Left cardiac atrium (tissue), 4 donors: ENCODE data around the gene CEACAM6. TPM values are rescaled to one million over a fixed set of nuclear protein-coding genes. Genes with fewer than 3 reads are reported as not detected.
A peak's percentile ranks its signal among the peaks of the same experiment; 100 is the strongest.
"Not testable (repeated sequence)": the region's sequence is repeated elsewhere in the genome, so short reads cannot be mapped to it uniquely, and the experiment has no call there.

Experiments
- ATAC-seq, 2 donors: fragments of 200-7000 bp; cut with Tn5 transposase; one replicate each; pipeline ENCODE4 v1.9.1; 2020; ENCODE audit warnings: mild to moderate bottlenecking in 2 of 2, moderate library complexity in 2 of 2
- DNase-seq: peaks from one replicate; pipeline ENCODE4 v3.0.0-alpha.2; 2020
- intact Hi-C, 2 donors: fragments of 100-400 bp; cut with DNase I; formaldehyde crosslinking; loops; one replicate each; pipeline versions ENCODE4 v1.14.1 to v1.15.1; 2022 to 2023
- total RNA-seq, 2 donors: library from RNA; stranded (reverse); fragmentation: NEBNext Ultra II Directional; extraction: Animal tissue kit (Norgen Biotek cat#: 25700); gene quantifications; one replicate each; pipeline ENCODE4 v1.2.1, GENCODE V29; 2021
- donor health status: DM: no; HTN: yes; CAD: no.
- donor health status: DM: no; HTN: yes; CAD: no; lungs with severe emphysema.
- donor health status: DM: yes; HTN: yes; CAD: no.
- donor health status: Dilated cardiomyopathy.

Gene CEACAM6
- total RNA-seq, 2 donors from 2014 or later: 0.08 TPM; not detected in 1

DNA sequence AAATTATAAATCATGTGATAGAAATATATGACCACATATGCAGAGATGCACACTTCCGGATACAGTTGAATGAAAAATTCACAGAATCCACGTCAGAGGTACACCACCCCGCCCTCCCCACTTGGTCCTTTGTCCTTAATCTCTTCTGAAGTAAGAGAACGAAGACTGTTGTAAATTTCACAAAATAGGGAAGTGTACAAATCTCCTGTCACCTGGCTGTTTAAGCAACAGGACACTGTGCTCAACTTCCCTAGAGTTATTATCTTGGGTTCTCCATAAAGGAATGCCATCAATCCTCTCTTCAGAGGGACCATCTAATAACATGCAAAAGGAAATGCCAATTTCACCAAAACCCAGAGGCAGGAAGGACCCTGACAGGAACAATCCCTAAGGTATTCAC lies 10.5 kb upstream of the CEACAM6 start:
- ATAC-seq: no peak
- intact Hi-C loops: loop anchor here in 1 of 2 donors (5.0 kb wide), 1 partner anchor 103 kb away; no protein-coding TSS in a partner anchor
- no peak for DNase-seq

GRCh38 chr19:41745756-41746155 lies 9.6 kb upstream of the CEACAM6 start:
- intact Hi-C loops: loop anchor here in 1 of 2 donors (5.0 kb wide), 1 partner anchor 103 kb away; no protein-coding TSS in a partner anchor
- ATAC-seq: no peak
- no peak for DNase-seq

DNA sequence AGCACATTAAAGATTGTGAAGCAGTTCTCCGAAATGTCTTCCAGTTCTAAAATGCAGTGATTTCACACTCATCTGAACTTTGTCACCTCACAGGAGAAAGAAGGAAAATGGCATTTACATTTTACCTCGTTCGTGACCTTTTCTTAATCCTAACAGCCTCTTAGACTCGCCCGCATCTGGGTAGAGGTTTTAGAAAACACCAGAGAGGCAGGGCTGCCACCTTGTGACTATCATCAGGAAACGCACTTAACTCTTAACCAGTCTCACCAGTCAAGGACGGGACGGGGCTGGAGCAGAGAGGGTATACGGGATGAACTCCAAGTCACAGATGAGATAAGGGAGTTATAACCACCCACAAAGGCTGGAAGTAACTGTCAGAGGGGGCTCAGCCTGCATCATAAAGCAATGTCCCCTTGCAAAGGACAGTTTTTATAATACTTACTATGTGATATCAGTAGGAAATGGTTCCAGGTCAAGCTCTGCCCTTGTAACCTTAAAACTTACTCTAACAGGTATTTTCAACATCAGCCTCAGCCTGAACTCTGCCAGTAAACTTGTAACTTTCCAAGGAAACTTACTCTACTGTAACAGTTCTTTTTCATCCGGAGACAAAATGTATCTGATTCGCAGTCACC lies 8.6 kb upstream of the CEACAM6 start:
- ATAC-seq: peak in 1 of 2 donors; percentile 77
- no peak for DNase-seq
- intact Hi-C loops: loop anchor here in 1 of 2 donors (5.0 kb wide), 1 partner anchor 104 kb away; no protein-coding TSS in a partner anchor

DNA sequence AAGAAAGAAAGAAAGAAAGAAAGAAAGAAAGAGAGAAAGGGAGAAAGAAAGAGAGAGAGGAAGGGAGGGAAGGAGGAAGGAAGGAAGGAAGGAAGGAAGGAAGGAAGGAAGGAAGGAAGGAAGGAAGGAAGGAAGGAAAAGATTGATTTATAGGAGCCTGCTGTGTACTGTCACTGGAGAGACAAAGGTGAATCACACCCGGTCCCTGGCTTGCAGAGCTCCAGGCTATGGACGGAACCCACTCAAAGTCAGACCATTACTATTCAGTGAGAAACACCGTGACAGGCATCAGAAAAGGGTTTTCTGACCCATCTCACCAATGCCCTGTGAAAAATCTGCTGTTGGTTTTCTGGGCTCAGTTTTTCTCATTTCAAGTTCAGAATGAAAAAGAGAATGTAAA lies 7.3 kb upstream of the CEACAM6 start:
- intact Hi-C loops: loop anchor here in 1 of 2 donors (5.0 kb wide), 1 partner anchor 106 kb away; no protein-coding TSS in a partner anchor
- no peak for DNase-seq
- ATAC-seq: no peak

DNA sequence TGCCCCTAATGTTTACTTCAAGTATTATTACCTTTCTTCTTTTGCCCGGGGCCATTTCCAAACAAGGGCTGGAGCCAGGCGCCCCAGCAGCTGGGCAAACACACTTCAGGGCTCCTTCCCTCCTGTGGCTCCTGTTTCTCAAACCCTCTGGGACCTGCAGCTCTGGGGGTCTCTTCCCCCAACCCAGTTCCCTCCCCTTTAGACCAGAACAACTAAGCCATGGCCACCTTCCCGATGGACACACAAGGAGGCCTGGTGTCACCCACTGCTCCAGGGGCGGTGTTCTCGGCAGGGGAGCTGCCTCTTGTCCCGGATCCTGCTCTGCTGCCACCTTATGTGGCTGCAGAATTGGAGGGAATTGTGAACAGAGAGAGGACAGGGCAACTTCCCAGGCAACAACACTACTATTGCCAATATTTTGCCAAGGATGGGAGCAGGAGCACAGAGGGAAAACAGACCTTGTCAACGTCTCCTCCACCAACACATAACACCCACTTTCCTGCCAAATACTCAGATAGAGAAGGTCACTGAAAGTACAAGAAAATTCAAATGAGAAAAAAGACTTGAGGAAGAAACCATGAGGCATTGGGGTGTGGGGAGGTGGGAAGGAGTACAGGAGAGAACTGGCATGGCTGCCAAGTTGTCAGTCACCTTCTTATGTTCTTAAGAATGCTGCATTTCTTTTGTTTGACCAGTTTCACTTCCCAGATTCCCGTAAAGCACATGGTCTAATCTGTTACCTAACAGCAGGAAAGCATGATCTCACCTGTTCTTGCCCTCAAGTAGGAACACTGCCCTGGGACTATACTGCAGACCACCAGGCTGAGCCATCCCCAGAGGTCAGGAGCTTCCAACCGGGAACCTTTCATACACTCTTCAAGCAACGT lies 4.8 kb upstream of the CEACAM6 start:
- intact Hi-C loops, DNase-seq: not testable (repeated sequence)
- ATAC-seq: peak in 1 of 2 donors; percentile 34

DNA sequence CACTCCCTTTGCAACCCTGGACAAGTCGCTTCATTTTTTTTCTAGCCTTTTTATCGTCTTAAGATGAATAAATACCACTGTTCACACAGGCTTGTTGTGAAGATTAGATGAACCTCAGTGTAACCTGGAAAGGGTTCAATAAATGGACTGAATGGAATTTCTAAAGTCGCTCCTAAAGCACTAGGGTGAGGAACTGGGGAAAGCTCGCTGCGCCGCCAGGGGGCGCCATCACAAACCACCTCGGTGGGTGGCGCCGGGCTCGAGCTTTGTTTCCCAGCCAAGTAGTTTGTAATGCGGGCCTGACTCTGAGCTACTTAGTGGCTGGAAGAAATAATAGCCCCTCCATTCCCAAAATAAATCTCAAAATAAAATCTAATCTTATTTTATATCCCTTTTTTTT lies 2.2 kb upstream of the CEACAM6 start:
- intact Hi-C loops: no loop called here
- peak in 1 of 2 donors; percentile 45 for ATAC-seq
- peak; percentile 35 for DNase-seq

GRCh38 chr19:41753936-41754529 lies 1.3 kb upstream of the CEACAM6 start:
- no peak for DNase-seq
- intact Hi-C loops: no loop called here

GRCh38 chr19:41758846-41759245 lies 3.5 kb downstream of the CEACAM6 start:
- intact Hi-C loops: no loop called here
- DNase-seq: no peak
- no peak for ATAC-seq

More at GRCh38 chr19:41753936-41754529, 1.3 kb upstream of the CEACAM6 start:
- ATAC-seq: peak; percentile 61 to 78

GRCh38 chr19:41767115-41767514 lies 11.8 kb downstream of the CEACAM6 start:
- no peak for ATAC-seq
- no peak for DNase-seq
- intact Hi-C loops: no loop called here

GRCh38 chr19:41768105-41768504 lies 12.8 kb downstream of the CEACAM6 start:
- intact Hi-C loops, ATAC-seq: not testable (repeated sequence)

DNA sequence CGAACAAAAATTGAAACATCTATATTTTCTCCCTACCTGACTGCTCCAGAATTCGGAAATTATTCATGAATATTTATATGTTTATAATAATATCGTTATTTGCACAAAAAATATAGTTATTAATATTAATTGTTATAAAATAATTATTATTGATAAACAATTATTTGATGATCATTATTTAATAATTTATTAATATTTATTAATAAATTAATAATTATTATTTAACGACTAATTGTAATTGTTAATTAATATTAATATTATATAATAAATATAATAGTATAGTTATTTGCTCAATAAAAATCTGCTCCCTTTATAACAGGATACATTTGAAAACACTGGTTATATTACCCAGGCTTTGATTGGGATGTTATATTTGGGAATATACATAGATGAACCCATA lies 14.3 kb downstream of the CEACAM6 start:
- intact Hi-C loops: no loop called here
- DNase-seq: no peak
- no peak for ATAC-seq

More at GRCh38 chr19:41768105-41768504, 12.8 kb downstream of the CEACAM6 start:
- not testable (repeated sequence) for DNase-seq

- DNase-seq (no peak), ATAC-seq (no peak)
- intact Hi-C loops: no loop called here
These were observed 16.1 kb downstream of the CEACAM6 start for GRCh38 chr19:41771410-41771809.

- intact Hi-C loops: no loop called here
- DNase-seq (no peak), ATAC-seq (no peak)
These were observed 19.2 kb downstream of the CEACAM6 start for GRCh38 chr19:41774515-41774980.

GRCh38 chr19:41776700-41777099 lies 21.4 kb downstream of the CEACAM6 start:
- intact Hi-C loops: no loop called here
- ATAC-seq: no peak
- DNase-seq: no peak

DNA sequence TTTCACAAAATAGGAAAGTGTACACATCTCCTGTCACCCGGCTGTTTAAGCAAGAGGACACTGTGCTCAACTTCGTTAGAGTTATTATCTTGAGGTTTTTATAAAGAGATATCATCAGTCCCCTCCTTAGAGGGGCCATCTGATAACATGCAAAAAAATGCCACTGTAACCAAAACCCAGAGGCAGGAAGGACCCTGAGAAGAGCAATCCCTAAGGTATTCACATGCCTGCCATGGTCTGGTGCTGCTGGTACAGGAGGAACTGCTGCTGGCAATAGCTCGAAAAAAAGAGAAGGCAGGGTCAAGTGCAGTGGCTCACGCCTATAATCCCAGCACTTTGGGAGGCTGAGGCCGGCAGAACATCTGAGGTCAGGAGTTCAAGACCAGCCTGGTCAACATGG lies 28.3 kb downstream of the CEACAM6 start:
- intact Hi-C loops: no loop called here

GRCh38 chr19:41784312-41784711 lies 29.0 kb downstream of the CEACAM6 start:
- intact Hi-C loops: no loop called here
- no peak for DNase-seq
- no peak for ATAC-seq

More for the DNA sequence above, 28.3 kb downstream of the CEACAM6 start:
- no peak for ATAC-seq
- no peak for DNase-seq

- DNase-seq (no peak), ATAC-seq (no peak)
- intact Hi-C loops: no loop called here
These were observed 29.4 kb downstream of the CEACAM6 start for GRCh38 chr19:41784743-41785142.

- ATAC-seq (peak in 1 of 2 donors; percentile 87), DNase-seq (peak; percentile 48)
- intact Hi-C loops: no loop called here
These were observed 30.3 kb downstream of the CEACAM6 start for GRCh38 chr19:41785653-41786052.

GRCh38 chr19:41787055-41787454 lies 31.7 kb downstream of the CEACAM6 start:
- intact Hi-C loops: no loop called here
- no peak for ATAC-seq
- DNase-seq: no peak
